ENCODE results near the gene ZFY. TPM values are rescaled to one million over a fixed set of nuclear protein-coding genes. Genes with fewer than 3 reads are reported as not detected.

Gene ZFY
- total RNA-seq, 2 experiments from 2014 or later, result 10.7 to 16.5 TPM

- H3K27ac ChIP-seq (ENCODE audit: low read depth, low read length, poor library complexity, severe bottlenecking), result peak overlapping the region; percentile 98
- H3K9me2 ChIP-seq (ENCODE audit: insufficient read depth, low read length), result no peaks in the 10 kb centered on the region
- BruUV-seq (replicated peaks), result TSS peak; percentile 75
- ChIA-PET POLR2A (no interaction called here), CTCF (ENCODE audit: unreplicated experiment) (no interaction called here)
- intact Hi-C loops (cut with micrococcal nuclease; ENCODE audit: unreplicated experiment), result no loop called here
- peaks cover 35% of the 10 kb centered on the region for H3K36me3 ChIP-seq (ENCODE audit: insufficient read depth, low read length)
- H3K4me1 ChIP-seq (ENCODE audit: insufficient read depth, low read length, poor library complexity, severe bottlenecking), result peaks cover 20% of the 10 kb centered on the region
- H4K20me1 ChIP-seq (ENCODE audit: insufficient read depth, low read length), result no peaks in the 10 kb centered on the region
- peak; percentile 25 for DNase-seq (ENCODE audit: low spot score)
- no peaks in the 10 kb centered on the region for H3K9me3 ChIP-seq (ENCODE audit: low read length)
- H2AFZ ChIP-seq (ENCODE audit: low read length), result no peak overlapping the region
- TF ChIP-seq EZH2phosphoT487 (IDR thresholded peaks at IDR 0.05; ENCODE audit: borderline replicate concordance, low read depth, low read length) (no peak), CTCF (conservative IDR thresholded peaks at IDR 0.05; ENCODE audit: low read length) (no peak)
- peak overlapping the region; percentile 92 for H3K4me2 ChIP-seq (ENCODE audit: low read length)
- peaks cover 52% of the 10 kb centered on the region for H3K79me2 ChIP-seq (ENCODE audit: insufficient read depth, low read depth, low read length)
- H3K4me3 ChIP-seq (ENCODE audit: low read depth, low read length, poor library complexity, severe bottlenecking), result peak overlapping the region; percentile 94
These were observed 1.1 kb upstream of the ZFY start for GRCh38 chrY:2934078-2934477.

DNA sequence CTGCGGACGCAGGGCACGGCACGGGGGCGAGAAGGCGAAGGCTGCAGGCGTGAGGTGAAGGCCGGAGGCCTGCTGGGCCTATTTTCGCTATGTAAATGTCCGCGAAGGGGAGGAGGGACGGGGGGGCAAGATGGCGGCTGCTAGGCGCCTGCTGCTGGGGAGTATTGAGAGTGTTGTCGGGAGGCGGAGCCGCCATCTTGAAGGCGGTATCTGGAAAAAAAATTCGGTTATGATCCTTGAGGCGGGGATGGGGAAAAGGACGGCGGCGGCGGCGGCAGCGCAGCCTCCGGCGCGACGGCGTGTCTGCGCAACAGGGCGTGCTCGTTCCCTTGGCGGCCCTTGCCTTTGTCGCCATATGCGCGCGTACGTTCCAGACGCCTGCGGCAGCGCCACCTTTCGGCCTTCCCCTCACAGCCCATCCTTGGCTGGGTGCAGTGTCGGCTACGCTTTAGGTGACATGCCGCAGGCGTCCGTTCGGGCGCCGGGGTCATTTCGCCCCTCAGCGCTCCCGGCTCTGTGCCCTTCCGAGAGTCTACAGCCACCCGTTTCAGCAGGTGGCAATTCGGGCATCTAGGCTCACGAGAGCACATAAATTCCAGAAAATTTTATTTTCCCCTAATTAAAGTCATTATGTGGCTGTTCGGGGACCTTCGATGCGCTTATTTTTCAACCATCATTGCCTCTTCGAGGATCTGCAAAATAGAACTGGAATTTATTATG, 695 bp downstream of the ZFY start:
- ChIA-PET CTCF (ENCODE audit: unreplicated experiment) (no interaction called here), POLR2A (interaction anchor here (0.6 to 1.4 kb wide), 2 partner anchors 10 to 11 kb away, joined by 3 to 4 read pairs; no protein-coding TSS in a partner anchor)
- Histone ChIP-seq H4K20me1 (ENCODE audit: insufficient read depth, low read length) (no peaks in the 10 kb centered on the region), H3K36me3 (ENCODE audit: insufficient read depth, low read length) (peaks cover 30% of the 10 kb centered on the region), H3K9me3 (ENCODE audit: low read length) (no peaks in the 10 kb centered on the region), H3K4me1 (ENCODE audit: insufficient read depth, low read length, poor library complexity, severe bottlenecking) (peaks cover 25% of the 10 kb centered on the region), H3K79me2 (ENCODE audit: insufficient read depth, low read depth, low read length) (peaks cover 70% of the 10 kb centered on the region), H2AFZ (ENCODE audit: low read length) (peak overlapping the region; percentile 18; the same call in 1 of the 2 replicates), H3K9me2 (ENCODE audit: insufficient read depth, low read length) (no peaks in the 10 kb centered on the region), H3K4me3 (ENCODE audit: low read depth, low read length, poor library complexity, severe bottlenecking) (peak overlapping the region; percentile 94), H3K4me2 (ENCODE audit: low read length) (peak overlapping the region; percentile 92), H3K27ac (ENCODE audit: low read depth, low read length, poor library complexity, severe bottlenecking) (peak overlapping the region; percentile 98)
- no TSS peak for BruUV-seq (replicated peaks)
- DNase-seq (ENCODE audit: low spot score), result peak; percentile 91
- TF ChIP-seq CTCF (conservative IDR thresholded peaks at IDR 0.05; ENCODE audit: low read length) (no peak), EZH2phosphoT487 (IDR thresholded peaks at IDR 0.05; ENCODE audit: borderline replicate concordance, low read depth, low read length) (no peak)
- intact Hi-C loops (cut with micrococcal nuclease; ENCODE audit: unreplicated experiment), result loop anchor here (5.0 kb wide), 4 partner anchors 66 to 106 kb away; partner anchors contain the start of gene RPS4Y1

- H4K20me1 ChIP-seq (ENCODE audit: insufficient read depth, low read length), result no peaks in the 10 kb centered on the region
- no peaks in the 10 kb centered on the region for H3K9me3 ChIP-seq (ENCODE audit: low read length)
- H3K4me3 ChIP-seq (ENCODE audit: low read depth, low read length, poor library complexity, severe bottlenecking), result peak overlapping the region; percentile 94
- peak overlapping the region; percentile 92 for H3K4me2 ChIP-seq (ENCODE audit: low read length)
- TSS peak; percentile 11 for BruUV-seq (replicated peaks)
- peaks cover 30% of the 10 kb centered on the region for H3K4me1 ChIP-seq (ENCODE audit: insufficient read depth, low read length, poor library complexity, severe bottlenecking)
- H2AFZ ChIP-seq (ENCODE audit: low read length), result peak overlapping the region; percentile 14; the same call in 1 of the 2 replicates
- H3K9me2 ChIP-seq (ENCODE audit: insufficient read depth, low read length), result no peaks in the 10 kb centered on the region
- peaks cover 25% of the 10 kb centered on the region for H3K36me3 ChIP-seq (ENCODE audit: insufficient read depth, low read length)
- POLR2A ChIA-PET, result interaction anchor here (0.9 to 1.4 kb wide), 5 partner anchors 9 to 104 kb away, joined by 3 to 4 read pairs (median 3); no protein-coding TSS in a partner anchor
- no peak for DNase-seq (ENCODE audit: low spot score)
- TF ChIP-seq CTCF (conservative IDR thresholded peaks at IDR 0.05; ENCODE audit: low read length) (no peak), EZH2phosphoT487 (IDR thresholded peaks at IDR 0.05; ENCODE audit: borderline replicate concordance, low read depth, low read length) (no peak)
- CTCF ChIA-PET (ENCODE audit: unreplicated experiment), result no interaction called here
- H3K79me2 ChIP-seq (ENCODE audit: insufficient read depth, low read depth, low read length), result peaks cover 75% of the 10 kb centered on the region
- peak overlapping the region; percentile 98 for H3K27ac ChIP-seq (ENCODE audit: low read depth, low read length, poor library complexity, severe bottlenecking)
- intact Hi-C loops (cut with micrococcal nuclease; ENCODE audit: unreplicated experiment), result loop anchor here (5.0 kb wide), 4 partner anchors 66 to 106 kb away; partner anchors contain the start of gene RPS4Y1
These were observed 1.2 kb downstream of the ZFY start for GRCh38 chrY:2936436-2936750.

Data from OCI-LY7 (cell line).